ENCODE results near the gene HTRA2.

The HTRA2 gene

GRCh38 chr2:74497777-74498499, 31.8 kb upstream of the HTRA2 start:
- peak overlapping the region; percentile 41 for H3K4me3 ChIP-seq (ENCODE audit: low read length)
- no peak for TF ChIP-seq CTCF (conservative IDR thresholded peaks at IDR 0.05; ENCODE audit: low read depth, low read length)
- no peak for DNase-seq (ENCODE audit: low read depth)

- no peak for DNase-seq (ENCODE audit: low read depth)
- TF ChIP-seq CTCF (conservative IDR thresholded peaks at IDR 0.05; ENCODE audit: low read depth, low read length), result no peak
- H3K4me3 ChIP-seq (ENCODE audit: low read length), result peak overlapping the region; percentile 41
These were observed 31.1 kb upstream of the HTRA2 start for GRCh38 chr2:74498500-74499266.

- peak within 1 kb of the TSS; percentile 41 for H3K4me3 ChIP-seq (ENCODE audit: low read length)
- no peak for DNase-seq (ENCODE audit: low read depth)
- no peak for TF ChIP-seq CTCF (conservative IDR thresholded peaks at IDR 0.05; ENCODE audit: low read depth, low read length)
These were observed 30.3 kb upstream of the HTRA2 start, which contains the start of gene LBX2 for GRCh38 chr2:74499267-74499939. Gene LBX2 (minus strand): TSS chr2:74499603. CDS start chr2:74499537, 66 bp downstream.

GRCh38 chr2:74499940-74500577, 29.7 kb upstream of the HTRA2 start:
- no peak for TF ChIP-seq CTCF (conservative IDR thresholded peaks at IDR 0.05; ENCODE audit: low read depth, low read length)
- H3K4me3 ChIP-seq (ENCODE audit: low read length), result no peak overlapping the region
- DNase-seq (ENCODE audit: low read depth), result no peak

- no peak for DNase-seq (ENCODE audit: low read depth)
- H3K4me3 ChIP-seq (ENCODE audit: low read length), result no peak overlapping the region
- TF ChIP-seq CTCF (conservative IDR thresholded peaks at IDR 0.05; ENCODE audit: low read depth, low read length), result no peak
These were observed 29.2 kb upstream of the HTRA2 start for GRCh38 chr2:74500578-74500946.

GRCh38 chr2:74501335-74502071, 28.2 kb upstream of the HTRA2 start:
- H3K4me3 ChIP-seq (ENCODE audit: low read length), result peak overlapping the region; percentile 62
- no peak for TF ChIP-seq CTCF (conservative IDR thresholded peaks at IDR 0.05; ENCODE audit: low read depth, low read length)
- no peak for DNase-seq (ENCODE audit: low read depth)

Measured in retinal pigment epithelial cell (primary cell).